NCI-H524 (cell line): Measurements from ENCODE around the gene SLAIN1.

ENCODE experiments used
- DNase-seq, 2 experiments: peaks; one replicate each; lab custom pipeline; 2025; lab: John Stamatoyannopoulos, UW

Gene SLAIN1

DNA sequence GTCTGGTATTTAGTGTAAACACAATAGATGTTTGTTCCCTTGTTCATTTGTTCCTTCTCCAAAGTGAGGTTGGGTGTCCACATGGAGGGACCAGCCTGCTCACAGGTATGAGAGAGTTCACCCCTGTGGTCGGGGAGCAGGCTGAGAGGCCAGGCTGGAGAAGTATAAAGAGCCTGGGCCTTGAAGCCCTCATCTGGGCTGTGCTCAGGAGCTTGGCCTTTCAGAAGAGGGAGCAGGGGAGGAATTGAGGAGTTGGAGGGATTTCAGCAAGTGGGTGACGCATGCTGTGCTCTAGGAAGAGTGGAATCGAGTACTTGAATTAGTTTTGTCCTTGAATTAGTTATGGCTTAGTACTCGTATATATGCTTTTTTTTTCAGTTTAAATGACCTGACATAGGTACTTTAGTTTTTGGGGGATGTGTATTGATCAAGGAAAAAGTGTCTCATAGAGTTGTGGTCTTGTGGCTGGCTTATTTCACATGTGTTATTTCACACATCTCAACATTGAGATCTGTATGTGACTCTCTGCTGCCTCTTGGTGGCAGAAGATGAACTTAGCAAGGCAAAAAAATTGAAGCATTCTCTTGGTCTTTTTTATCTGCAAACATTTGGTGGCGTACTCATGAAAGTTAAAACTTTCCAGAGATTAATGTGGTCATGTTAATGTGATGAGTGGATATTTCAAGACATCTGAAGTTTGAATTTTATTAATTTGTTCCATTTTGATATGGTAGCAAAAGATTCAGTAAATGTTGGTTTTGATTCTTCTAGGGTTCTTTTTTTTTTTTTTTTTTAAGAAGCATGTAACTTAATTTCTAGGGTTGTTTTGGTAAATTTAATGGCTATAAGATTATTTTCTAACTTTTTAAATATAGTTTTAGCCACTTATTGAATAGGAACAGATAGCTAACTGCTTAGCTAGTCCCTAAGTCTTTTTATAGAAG lies 54.3 kb downstream of the SLAIN1 start:
- DNase-seq: peak; percentile 38 to 77

DNA sequence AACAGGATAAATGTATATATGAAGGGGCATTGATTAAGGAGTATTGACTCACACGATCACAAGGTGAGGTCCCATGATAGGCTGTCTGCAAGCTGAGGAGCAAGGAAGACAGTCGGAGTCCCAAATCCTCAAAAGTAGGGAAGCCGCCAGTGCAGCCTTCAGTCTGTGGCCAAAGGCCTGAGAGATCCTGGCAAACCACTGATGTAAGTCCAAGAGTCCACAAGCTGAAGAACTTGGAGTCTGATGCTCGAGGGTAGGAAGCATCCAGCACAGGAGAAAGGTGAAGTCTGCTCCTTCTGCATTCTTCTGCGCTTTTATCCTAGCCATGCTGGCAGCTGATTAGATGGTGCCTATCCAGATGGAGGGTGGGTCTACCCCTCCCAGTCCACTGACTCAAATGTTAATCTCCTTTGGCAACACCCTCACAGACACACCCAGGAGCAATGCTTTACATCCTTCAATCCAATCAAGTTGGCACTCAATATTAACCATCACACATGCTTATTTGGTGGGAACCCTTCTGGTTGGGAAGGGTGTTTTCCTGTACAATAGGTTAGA lies 55.1 kb downstream of the SLAIN1 start:
- peak; percentile 63 to 88 for DNase-seq

DNA sequence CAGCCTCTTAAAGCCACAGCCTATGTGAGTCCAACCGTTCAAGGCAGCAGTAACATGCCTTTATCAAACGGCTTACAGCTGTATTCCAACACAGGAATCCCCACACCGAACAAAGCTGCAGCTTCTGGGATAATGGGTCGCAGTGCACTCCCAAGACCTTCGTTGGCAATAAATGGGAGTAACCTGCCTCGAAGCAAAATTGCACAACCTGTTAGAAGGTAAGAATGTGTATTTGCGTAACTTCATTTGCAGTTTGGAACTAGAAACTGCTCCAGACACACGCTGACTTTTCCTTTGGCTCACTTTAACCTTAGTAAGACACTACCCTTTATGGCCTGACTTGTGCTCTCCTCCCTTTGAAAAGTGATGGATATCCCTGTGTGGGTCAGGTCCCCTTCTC lies 63.4 kb downstream of the SLAIN1 start:
- DNase-seq: no peak

- DNase-seq: no peak
These were observed 69.9 kb downstream of the SLAIN1 start for GRCh38 chr13:77767413-77767812.

DNA sequence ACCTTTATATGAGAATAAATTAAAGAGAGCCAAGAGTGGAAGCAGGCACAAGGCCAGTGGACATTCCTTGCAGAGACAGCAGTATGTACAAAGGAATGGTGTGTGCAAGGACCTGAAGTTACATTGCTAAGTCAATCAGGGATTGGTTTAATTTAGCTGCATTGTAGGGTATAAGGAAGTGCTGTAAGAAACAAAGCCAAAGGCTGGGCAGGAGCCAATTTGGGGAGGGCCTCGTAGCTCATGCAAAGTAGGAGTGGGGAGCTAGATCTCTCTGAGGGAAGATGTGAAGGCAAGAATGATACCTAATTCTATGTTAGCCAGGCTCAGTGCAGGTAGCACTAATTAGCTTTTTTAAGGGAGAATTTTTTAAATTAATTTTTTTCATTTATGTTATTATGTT lies 76.7 kb downstream of the SLAIN1 start:
- DNase-seq: no peak

DNA sequence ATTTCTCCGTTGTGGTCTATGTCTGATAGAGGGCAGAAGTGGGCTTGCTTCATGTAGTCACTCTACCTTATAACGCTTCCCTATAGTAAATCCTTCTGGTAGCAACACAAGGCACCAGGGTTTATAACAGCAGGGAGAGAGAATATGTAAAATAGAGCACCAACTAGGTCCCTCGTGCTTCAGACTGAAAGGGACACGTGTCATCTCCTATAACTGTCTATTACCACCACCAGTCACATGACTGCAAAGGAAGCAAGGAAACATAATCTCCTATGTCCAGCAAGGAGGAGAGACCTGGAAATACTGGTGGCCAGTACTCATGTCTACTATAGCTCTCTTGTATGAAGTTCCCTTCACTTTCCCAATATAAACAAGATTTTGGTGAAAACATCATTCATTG lies 79.2 kb downstream of the SLAIN1 start:
- no peak for DNase-seq

GRCh38 chr13:77779552-77780272 lies 82.2 kb downstream of the SLAIN1 start:
- DNase-seq: peak; percentile 9 to 62

DNA sequence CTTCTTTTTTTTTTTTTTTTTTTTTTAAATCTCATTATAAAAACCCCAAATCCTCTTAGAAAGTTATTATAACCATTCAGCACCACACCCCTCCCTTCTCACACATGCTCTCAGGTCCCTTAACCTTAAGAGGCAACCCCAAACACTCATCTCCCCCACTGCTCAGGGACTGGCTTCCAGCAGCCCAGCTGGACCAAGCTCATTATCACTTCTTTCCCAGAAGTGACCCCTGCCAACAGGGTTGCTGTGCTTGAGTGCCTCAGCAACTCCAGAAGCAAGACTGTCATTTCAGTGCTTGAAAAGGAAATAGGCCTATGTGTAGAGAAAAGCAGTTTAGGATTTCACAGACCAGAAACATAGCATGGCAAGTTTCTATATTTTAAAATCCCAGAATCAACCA lies 84.3 kb downstream of the SLAIN1 start:
- no peak for DNase-seq

GRCh38 chr13:77784515-77784914 lies 87.0 kb downstream of the SLAIN1 start:
- DNase-seq: no peak

- DNase-seq: no peak
These were observed 89.3 kb downstream of the SLAIN1 start for GRCh38 chr13:77786695-77787287.

DNA sequence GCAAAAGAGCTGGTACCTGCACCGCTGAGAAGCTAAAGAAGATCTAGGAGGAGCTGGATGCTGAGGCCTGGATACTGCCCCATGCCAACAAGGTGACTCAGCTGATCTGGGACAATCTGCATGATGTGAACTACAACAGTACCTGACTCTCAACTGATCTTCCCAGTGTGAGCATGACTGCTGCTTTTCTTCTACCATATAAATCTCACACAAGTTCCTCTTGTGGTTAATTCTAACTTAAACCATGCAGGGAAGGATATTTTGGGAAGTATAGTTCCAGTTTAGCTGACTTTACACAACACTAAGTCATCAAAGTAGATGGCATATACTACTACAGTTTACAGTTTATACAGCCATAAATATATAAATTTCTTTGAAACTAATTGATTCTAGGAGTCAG lies 91.9 kb downstream of the SLAIN1 start:
- DNase-seq: no peak

GRCh38 chr13:77800219-77800618 lies 102.7 kb downstream of the SLAIN1 start:
- DNase-seq: no peak

- no peak for DNase-seq
These were observed 109.0 kb downstream of the SLAIN1 start for GRCh38 chr13:77806518-77806917.

DNA sequence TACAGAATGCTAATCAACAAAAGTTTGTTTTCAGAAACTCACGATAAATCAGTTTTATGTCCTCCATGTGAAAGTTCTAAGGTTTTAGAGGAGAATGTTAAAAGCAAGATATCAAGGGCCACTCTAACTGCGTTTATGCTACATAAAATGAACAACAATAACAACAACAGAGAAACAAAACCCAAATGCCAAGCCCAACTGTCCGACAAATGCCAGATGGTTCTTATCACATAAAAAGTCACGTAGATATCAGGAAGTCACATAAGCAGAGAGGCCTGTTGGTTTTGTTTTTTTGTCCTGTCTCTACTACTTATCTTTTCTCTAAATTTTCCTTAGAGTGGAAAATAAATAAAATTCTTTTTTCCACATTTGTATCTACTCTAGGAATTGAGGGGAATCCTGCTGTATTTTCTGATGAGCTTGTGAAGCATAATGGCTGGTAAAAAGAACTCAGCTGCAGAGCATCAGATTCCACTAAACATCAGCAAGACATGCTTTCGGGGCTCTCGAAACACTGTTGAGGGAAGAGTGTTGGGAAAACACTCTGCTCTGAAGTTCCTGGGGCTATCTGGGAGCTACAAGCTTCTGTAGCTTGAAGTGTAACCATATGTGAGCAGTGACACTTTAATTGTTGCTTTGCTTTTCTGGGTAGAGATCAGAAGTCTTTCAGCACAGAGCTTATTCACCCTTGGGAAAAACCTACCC lies 110.1 kb downstream of the SLAIN1 start:
- no peak for DNase-seq

DNA sequence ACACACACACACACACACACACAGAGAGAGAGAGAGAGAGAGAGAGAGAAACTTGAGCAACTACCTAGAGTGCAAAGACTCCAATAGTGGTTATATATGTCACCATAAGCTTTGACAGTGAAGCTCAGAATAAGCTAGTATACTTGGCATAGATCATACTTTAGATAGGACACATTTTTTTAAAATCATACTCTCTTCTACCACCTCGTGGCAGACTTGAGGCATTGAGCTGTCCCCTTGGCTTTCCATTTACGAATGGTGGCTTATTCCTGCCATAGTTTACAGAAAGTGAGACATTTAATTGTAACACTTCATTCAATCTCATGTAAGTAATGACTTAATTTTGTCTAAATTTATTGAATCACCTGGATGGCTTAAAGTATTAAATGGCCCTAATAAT lies 112.9 kb downstream of the SLAIN1 start:
- DNase-seq: peak; percentile 14 to 56

GRCh38 chr13:77810878-77811277 lies 113.4 kb downstream of the SLAIN1 start:
- DNase-seq: no peak

- no peak for DNase-seq
These were observed 113.9 kb downstream of the SLAIN1 start for GRCh38 chr13:77811381-77811780.

DNA sequence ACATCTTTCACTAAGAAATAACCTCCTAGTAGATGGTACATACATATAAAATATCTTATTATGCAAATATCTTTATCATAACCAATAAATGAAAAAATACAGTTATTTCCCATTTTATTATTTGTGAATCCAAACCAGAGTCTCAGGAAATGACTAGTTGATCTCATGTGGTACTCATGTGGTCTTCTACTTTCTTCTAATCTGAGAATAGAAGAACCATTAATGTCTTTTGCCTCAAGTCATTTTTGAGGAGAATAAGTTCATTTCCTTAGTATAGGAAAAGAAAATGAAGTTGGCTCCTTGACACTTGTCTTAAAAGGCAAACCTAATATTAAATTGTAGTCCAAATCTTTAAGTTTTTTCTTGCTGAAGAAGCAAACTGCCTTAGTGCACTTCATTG lies 114.5 kb downstream of the SLAIN1 start:
- DNase-seq: no peak
